ENCODE results near the gene P2RY8. TPM values are rescaled to one million over a fixed set of nuclear protein-coding genes. Genes with fewer than 3 reads are reported as not detected.

Gene P2RY8
- total and polyA plus RNA-seq, 10 of the 15 experiments (the other 5 are each of a cell fraction or from before 2014, with no cell fraction given), result 2.0 to 64.4 (median 36.5) TPM

DNA sequence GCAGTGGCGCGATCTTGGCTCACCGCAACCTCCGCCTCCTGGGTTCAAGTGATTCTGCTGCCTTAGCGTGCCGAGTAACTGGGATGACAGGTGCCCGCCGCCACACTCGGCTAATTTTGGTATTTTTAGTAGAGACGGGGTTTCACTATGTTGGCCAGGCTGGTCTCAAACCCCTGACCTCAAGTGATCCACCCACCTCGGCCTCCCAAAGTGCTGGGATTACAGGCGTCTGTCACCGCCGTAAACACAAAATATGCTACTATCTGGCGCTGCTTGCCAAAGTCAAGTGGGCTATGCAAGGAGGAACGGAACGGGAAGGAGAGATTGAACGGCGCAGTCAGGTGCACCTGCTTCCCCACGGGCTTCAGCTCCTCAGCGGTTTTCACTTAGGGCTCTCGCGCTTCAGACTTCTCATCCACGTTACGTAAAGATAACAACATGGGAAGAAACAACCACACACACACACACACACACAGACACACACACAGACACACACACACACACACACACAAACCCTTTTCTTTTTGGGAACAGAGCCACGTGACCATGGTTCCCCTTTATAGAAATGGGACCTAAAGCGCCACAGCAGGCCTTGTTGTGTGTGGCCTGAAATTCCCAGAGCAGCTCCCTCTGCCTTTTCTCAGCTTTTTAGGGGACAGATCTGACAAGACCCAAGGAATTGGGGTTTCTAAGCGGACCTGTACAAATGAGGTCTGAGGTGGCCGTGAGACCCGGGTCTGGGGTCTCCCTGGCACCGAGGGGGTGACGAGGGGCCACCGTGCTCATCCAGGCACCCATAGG, 1.5 kb downstream of the P2RY8 start (continued):
- TF ChIP-seq CHD4 (IDR thresholded peaks at IDR 0.05) (no peak), NR2C1 (IDR thresholded peaks at IDR 0.05) (no peak), ESRRA (IDR thresholded peaks at IDR 0.05; ENCODE audit: low read length) (no peak), EGR1 (IDR thresholded peaks at IDR 0.05; ENCODE audit: borderline replicate concordance in 1 of 2, low read depth in 2 of 2, low read length in 2 of 2) (peak in 1 of 2 experiments; percentile 24; a peak in 1 of 3 replicates), SRF (IDR thresholded peaks at IDR 0.05; ENCODE audit: low read depth in 2 of 2, low read length in 2 of 2) (no peak), ZNF384 (IDR thresholded peaks at IDR 0.05; ENCODE audit: borderline replicate concordance, low read depth, low read length) (peak; percentile 4; the same call in 1 of the 2 replicates), PML (IDR thresholded peaks at IDR 0.05; ENCODE audit: low read length) (no peak), IKZF2 (IDR thresholded peaks at IDR 0.05) (peak; percentile 93 to 96), POLR2AphosphoS5 (IDR thresholded peaks at IDR 0.05; ENCODE audit: low read length) (peak; percentile 74; the same call in 1 of the 2 replicates), JUND (IDR thresholded peaks at IDR 0.05; ENCODE audit: low read depth, low read length) (no peak), ZNF622 (IDR thresholded peaks at IDR 0.05) (no peak), TAF1 (IDR thresholded peaks at IDR 0.05; ENCODE audit: borderline replicate concordance, low read depth, low read length) (no peak), KDM1A (IDR thresholded peaks at IDR 0.05; ENCODE audit: borderline replicate concordance) (no peak), TARDBP (IDR thresholded peaks at IDR 0.05; ENCODE audit: borderline replicate concordance) (no peak)
- TF ChIP-seq, protein P1, sequence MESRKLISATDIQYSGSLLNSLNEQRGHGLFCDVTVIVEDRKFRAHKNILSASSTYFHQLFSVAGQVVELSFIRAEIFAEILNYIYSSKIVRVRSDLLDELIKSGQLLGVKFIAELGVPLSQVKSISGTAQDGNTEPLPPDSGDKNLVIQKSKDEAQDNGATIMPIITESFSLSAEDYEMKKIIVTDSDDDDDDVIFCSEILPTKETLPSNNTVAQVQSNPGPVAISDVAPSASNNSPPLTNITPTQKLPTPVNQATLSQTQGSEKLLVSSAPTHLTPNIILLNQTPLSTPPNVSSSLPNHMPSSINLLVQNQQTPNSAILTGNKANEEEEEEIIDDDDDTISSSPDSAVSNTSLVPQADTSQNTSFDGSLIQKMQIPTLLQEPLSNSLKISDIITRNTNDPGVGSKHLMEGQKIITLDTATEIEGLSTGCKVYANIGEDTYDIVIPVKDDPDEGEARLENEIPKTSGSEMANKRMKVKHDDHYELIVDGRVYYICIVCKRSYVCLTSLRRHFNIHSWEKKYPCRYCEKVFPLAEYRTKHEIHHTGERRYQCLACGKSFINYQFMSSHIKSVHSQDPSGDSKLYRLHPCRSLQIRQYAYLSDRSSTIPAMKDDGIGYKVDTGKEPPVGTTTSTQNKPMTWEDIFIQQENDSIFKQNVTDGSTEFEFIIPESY (IDR thresholded peaks at IDR 0.05), result no peak
- TF ChIP-seq, protein P2, sequence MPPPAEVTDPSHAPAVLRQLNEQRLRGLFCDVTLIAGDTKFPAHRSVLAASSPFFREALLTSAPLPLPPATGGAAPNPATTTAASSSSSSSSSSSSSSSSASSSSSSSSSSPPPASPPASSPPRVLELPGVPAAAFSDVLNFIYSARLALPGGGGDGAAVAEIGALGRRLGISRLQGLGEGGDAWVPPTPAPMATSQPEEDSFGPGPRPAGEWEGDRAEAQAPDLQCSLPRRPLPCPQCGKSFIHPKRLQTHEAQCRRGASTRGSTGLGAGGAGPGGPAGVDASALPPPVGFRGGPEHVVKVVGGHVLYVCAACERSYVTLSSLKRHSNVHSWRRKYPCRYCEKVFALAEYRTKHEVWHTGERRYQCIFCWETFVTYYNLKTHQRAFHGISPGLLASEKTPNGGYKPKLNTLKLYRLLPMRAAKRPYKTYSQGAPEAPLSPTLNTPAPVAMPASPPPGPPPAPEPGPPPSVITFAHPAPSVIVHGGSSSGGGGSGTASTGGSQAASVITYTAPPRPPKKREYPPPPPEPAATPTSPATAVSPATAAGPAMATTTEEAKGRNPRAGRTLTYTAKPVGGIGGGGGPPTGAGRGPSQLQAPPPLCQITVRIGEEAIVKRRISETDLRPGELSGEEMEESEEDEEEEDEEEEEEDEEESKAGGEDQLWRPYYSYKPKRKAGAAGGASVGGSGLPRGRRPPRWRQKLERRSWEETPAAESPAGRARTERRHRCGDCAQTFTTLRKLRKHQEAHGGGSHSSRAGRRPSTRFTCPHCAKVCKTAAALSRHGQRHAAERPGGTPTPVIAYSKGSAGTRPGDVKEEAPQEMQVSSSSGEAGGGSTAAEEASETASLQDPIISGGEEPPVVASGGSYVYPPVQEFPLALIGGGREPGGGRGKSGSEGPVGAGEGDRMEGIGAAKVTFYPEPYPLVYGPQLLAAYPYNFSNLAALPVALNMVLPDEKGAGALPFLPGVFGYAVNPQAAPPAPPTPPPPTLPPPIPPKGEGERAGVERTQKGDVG (CRISPR knock-in tag; IDR thresholded peaks at IDR 0.05), result 0 out of 2 replicates have a peak, but pooled peaks have one; percentile 37
- TF ChIP-seq, protein P3, sequence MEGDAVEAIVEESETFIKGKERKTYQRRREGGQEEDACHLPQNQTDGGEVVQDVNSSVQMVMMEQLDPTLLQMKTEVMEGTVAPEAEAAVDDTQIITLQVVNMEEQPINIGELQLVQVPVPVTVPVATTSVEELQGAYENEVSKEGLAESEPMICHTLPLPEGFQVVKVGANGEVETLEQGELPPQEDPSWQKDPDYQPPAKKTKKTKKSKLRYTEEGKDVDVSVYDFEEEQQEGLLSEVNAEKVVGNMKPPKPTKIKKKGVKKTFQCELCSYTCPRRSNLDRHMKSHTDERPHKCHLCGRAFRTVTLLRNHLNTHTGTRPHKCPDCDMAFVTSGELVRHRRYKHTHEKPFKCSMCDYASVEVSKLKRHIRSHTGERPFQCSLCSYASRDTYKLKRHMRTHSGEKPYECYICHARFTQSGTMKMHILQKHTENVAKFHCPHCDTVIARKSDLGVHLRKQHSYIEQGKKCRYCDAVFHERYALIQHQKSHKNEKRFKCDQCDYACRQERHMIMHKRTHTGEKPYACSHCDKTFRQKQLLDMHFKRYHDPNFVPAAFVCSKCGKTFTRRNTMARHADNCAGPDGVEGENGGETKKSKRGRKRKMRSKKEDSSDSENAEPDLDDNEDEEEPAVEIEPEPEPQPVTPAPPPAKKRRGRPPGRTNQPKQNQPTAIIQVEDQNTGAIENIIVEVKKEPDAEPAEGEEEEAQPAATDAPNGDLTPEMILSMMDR (IDR thresholded peaks at IDR 0.05 in 2 of 3, conservative IDR thresholded peaks at IDR 0.05 in 1 of 3; ENCODE audit: control insufficient read depth in 2 of 3, extremely low read depth in 1 of 3, insufficient read depth in 1 of 3, low read depth in 3 of 3, low read length in 3 of 3), result no peak
- TF ChIP-seq, protein P4, sequence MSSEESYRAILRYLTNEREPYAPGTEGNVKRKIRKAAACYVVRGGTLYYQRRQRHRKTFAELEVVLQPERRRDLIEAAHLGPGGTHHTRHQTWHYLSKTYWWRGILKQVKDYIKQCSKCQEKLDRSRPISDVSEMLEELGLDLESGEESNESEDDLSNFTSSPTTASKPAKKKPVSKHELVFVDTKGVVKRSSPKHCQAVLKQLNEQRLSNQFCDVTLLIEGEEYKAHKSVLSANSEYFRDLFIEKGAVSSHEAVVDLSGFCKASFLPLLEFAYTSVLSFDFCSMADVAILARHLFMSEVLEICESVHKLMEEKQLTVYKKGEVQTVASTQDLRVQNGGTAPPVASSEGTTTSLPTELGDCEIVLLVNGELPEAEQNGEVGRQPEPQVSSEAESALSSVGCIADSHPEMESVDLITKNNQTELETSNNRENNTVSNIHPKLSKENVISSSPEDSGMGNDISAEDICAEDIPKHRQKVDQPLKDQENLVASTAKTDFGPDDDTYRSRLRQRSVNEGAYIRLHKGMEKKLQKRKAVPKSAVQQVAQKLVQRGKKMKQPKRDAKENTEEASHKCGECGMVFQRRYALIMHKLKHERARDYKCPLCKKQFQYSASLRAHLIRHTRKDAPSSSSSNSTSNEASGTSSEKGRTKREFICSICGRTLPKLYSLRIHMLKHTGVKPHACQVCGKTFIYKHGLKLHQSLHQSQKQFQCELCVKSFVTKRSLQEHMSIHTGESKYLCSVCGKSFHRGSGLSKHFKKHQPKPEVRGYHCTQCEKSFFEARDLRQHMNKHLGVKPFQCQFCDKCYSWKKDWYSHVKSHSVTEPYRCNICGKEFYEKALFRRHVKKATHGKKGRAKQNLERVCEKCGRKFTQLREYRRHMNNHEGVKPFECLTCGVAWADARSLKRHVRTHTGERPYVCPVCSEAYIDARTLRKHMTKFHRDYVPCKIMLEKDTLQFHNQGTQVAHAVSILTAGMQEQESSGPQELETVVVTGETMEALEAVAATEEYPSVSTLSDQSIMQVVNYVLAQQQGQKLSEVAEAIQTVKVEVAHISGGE (CRISPR knock-in tag; IDR thresholded peaks at IDR 0.05), result no peak
